ENCODE measurements around the gene POLR3A. TPM values are rescaled to one million over a fixed set of nuclear protein-coding genes. Genes with fewer than 3 reads are reported as not detected.

Gene POLR3A
- total RNA-seq, 1 experiment from 2014 or later, result 18.0 TPM

DNA sequence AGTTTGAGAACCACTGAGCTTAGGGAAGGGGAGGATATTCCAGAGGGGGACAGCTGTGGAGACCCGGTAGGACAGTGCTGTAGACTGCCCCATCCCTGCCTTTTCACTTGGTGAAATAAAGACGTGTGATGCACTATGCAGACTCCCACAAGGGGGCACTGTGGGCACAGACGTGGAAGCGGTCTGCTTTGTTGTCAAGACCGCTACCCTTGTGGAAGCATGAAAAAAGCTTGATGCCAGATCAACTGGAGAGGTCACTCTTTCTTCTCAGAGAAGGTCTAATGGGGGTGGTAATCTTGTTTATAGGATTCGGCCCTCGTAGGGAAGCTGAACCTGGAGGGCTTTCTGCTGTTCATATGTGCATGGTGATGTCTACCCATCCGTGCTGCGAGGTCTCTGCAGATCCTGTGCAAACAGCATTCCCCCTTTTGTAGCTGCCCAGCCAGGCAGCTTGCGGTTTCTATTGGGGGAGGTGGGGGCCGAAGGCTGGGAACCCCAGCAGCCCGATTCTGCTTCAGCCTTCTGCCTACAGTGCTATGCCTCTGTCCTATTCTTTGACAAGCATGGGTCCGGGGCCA is 18.1 kb upstream of the POLR3A start:
- DNase-seq (ENCODE audit: extremely low read depth, low read depth), result peak; percentile 81

DNA sequence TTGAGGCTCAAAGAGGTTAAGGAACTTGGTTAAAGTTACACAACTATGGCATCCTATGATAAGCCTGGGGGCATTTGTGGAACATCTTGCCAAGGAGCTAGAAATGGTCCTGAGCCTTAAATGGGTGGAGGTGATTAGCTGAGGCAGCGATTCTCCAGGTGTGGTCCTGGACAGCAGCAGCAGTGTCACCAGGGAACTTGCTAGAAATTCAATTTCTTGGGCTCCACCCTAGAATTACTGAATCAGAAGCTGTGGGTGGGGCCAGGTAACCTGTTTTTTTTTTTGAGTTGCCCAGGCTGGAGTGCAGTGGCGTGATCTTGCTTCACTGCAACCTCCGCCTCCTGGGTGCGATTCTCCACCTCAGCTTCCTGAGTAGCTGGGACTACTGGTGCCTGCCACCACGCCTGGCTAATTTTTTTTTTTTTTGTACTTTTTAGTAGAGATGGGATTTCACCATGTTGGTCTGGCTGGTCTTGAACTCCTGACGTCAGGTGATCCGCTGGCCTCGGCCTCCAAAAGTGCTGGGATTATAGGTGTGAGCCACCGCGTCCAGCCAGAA is 17.5 kb upstream of the POLR3A start:
- DNase-seq (ENCODE audit: extremely low read depth, low read depth), result no peak

DNA sequence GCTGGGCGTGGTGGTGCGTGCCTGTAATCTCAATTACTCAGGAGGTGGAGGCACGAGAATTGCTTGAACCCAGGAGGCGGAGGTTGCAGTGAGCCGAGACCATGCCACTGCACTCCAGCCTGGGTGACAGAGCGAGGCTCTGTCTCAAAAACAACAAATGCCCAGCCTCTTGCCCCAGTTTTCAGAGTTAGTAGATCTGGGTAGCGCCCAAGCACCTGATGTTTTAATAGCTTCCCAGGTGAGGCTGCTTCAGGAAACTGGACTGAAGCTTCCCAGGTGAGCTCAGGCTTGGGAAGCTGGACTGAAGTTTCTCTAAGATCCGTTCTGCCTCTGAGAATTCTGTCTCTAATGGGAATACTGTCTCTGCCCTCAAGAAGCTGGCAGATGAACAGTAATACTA is 16.5 kb upstream of the POLR3A start:
- DNase-seq (ENCODE audit: extremely low read depth, low read depth), result no peak

DNA sequence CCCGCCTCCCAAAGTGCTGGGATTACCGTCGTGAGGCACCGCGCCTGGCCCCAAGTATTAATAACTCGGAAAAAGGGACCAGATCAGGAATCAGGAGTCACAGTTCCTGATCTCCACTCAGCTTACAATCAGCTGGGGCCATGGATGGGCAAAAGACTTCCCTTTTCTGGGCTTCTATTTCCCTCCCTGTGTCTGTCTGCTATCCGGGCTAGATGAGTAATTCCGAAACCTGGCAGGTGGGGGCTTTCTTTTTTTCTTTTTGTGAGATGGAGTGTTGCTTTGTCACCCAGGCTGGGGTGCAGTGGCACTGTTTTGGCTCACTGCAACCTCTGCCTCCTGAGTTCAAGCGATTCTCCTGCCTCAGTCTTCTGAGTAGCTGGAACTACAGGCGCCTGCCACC is 15.9 kb upstream of the POLR3A start:
- no peak for DNase-seq (ENCODE audit: extremely low read depth, low read depth)

DNA sequence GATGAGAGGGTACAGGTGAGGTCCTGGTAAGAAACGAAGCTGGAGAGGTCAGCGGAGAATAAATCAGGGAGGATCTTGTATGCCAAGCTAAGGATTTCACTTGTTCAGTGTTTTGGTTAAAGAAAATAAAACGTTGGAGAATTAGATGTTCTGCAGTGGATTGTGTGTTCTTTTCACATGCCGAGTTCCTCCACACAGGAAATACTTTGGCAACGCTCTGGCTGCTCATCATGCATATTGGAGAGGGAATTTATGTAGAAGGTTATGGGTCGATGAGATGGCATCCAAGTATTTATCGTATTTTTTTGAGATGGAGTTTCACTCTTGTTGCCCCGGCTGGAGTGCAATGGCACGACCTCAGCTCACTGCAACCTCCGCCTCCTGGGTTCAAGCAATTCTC is 15.4 kb upstream of the POLR3A start:
- no peak for DNase-seq (ENCODE audit: extremely low read depth, low read depth)

DNA sequence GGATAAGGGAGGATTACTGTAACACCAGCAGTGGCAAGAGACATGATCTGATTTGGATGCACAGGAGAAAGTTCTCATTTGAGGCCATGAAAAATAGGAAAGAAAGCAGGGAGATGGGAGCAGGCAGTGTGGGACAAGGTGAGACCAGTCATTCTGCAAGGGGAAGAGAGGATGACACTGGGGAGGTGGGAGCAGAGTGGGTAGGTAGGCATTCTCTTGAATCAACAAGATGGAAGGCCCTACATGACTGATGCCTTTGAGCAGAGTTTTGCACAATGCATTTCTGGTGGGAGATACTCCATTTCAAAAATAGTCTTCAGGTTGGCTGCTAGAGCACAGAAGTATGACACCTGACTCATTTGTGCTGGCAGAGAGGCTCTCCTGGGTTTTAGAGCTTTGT is 14.9 kb upstream of the POLR3A start:
- DNase-seq (ENCODE audit: extremely low read depth, low read depth), result no peak

DNA sequence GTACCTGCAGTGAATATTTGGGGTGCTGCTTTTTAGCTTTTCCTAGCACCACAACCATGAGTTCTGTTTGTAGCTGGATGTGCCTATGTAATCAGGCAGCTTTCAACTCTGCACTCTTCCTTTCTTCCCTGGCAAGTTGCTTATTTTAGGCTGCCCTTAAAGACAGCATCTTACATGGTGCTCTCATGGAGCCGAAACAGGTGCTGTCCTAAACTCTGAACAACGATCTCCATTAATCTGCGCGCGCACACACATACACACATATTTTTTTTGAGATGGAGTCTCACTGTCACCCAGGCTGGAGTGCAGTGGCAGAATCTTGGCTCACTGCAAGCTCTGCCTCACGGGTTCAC is 13.4 kb upstream of the POLR3A start:
- no peak for DNase-seq (ENCODE audit: extremely low read depth, low read depth)

DNA sequence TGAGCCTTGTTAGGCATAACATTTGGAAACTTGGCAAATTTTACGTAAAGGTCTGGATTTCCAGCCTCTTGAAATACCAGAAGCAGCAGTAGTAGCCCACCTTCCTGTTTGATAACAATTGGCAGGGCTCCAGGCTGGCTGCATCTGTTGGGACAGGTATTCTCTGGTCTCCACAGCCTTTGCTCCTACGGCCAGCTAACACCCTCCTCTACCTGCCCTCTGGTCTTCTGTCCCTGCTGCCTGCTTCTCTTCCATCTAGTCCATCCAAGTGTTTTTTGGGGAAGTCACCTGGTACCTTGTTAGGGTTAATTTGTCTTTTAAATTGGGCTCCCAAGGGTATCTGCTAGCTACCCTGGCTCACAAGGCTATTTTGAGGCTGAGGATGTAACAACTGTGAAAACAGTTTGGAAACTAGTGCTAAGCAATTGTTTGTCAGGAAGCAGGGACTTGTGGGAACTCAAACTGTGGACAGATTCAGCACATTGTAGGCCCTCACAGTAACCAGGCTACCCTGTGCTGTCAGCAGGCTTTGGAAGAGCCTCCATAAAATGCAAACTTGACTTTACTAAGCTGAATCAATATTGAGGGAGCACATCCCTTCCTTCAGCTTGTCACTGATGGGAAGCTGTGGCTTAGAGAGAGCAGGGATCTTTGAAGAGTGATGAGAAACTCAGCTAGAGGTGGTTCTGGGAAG is 12.9 kb upstream of the POLR3A start:
- DNase-seq (ENCODE audit: extremely low read depth, low read depth), result no peak

DNA sequence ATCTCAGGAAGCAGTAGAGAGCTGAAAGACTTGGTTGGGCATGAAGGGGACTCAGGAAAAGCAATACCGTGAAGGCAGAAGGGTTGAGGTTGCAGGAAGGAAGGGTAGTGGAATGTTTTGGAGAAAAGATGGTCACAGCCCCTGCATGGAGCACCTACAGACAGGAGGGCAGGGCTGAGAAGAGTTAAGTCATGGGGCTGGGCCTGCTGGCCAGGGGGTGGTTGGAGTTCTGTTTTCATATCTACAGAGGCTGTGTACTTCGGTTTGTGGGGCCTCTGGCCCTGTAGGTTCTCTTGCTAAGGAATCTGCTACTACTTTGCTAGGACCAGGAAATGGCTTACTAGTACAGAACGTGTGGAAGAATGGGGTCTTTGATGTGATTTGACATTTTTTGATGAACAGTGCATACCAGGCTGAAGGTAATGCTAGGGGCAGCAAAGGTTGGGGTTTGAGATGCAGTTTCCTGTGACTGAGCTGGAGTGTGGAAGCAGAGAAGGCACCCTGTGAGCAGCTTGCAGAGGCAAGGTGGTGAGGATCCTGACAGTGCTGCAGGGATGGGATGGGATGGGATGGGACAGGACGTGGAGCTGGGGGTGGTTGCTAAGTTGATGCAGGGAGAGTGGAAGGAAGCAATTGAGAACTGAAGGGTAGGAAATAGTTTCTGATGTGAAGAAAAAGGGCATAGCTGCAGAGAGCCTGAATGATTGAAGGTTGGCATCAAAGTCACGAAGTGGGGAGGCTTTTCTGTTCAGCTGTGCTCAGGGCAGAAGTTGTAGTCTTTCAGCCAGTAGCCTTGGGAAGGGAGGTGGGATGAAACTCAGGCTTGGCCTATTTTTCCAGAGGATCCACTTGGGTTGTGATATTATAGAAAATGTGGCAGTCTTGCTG is 12.1 kb upstream of the POLR3A start:
- DNase-seq (ENCODE audit: extremely low read depth, low read depth), result no peak

DNA sequence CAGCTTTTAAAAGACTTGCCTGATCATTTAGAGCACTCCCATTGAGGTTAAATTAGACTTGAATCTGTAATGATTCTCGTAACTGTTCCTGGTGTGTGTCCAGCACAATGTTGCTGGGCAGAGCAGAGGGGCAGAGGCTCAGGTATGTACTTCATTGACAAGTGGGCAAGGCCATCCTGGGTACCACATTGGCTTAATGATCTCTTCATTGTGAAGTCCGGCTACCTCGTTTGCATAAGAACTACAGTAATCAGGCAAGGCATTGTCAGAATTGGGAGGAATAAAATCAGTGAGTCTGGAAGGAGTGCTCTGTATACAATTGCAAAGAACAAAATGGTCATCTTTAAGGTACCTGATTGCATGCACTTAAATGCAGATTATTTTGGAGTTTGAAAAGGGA is 10.4 kb upstream of the POLR3A start:
- no peak for DNase-seq (ENCODE audit: extremely low read depth, low read depth)

DNA sequence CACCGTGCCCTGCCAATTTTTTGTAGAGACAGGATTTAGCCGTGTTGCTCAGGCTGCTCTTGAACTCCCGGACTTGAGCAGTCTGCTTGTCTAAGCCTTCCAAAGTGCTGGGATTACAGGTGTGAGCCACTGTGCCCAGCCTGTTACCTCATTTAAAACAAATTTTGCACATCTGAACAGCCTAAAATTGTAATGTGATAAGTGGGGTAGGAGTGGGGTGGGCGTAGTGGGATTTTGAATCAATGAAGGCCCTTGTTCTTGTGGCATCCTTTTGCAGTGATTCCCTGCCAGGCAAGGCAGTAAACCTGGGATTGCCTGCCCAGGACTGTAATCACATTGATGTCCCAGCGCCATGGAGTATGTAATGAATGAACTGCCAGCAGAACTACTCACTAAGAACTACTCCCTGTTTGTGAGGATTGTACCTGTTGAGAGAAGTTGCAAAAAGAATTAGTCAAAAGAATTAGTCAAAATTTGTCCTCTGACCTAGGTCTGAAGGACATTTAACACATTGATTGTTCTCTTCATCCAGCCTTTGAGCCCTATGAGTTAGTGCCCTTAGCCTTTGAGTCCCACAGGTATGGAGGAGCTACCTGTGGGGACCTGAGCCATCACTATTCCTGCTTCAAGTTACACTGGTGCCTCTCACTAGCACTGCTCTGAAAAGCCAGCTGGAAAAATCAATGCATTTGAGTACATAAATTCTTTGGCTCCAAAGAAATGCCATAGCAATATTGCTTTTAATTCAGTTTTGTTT is 9.7 kb upstream of the POLR3A start:
- no peak for DNase-seq (ENCODE audit: extremely low read depth, low read depth)

DNA sequence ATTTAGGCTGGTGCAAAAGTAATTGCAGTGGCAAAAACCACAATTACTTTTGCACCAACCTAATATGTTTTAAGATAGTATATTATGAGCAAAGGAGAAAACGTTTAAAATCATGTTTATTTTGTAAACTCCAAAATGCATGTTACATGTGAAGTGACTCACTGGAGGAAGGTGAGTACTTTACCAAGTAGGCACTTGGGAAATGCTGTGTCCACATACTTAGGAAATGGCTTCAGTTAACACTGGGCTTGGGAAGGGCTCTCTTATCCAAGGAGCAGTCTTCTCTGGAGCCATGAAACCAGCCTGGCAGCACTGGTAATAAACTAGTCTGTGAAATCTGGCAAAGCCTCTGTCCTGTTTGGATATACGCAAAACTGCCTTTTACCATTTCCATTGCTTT is 8.8 kb upstream of the POLR3A start:
- DNase-seq (ENCODE audit: extremely low read depth, low read depth), result no peak

DNA sequence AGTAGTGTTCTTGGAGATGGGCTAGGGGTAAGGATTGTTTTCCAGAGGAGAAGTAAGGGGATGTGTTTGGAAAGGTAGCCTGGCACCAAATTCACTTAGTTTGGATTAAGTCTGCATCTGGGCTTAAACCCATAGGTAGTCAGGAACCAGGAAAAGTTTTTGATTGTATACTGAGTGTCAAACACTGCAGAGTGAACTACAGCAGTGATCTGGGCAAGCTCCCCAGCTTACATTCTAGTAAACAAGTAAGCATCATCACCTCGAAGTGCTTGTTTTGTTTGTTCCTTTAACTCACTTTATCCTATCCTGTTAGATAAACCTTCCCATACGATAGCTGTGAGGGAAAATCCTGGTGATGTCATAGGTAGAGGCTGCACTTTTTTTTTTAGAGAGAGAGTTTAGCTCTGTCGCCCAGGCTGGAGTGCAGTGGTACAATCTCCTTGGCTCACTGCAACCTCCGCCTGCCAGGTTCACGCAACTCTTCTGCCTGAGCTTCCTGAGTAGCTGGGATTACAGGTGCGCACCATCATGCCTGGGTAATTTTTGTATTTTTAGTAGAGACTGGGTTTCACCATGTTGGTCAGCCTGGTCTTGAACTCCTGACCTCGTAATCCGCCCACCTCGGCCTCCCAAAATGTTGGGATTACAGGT is 6.7 kb upstream of the POLR3A start:
- DNase-seq (ENCODE audit: extremely low read depth, low read depth), result no peak

DNA sequence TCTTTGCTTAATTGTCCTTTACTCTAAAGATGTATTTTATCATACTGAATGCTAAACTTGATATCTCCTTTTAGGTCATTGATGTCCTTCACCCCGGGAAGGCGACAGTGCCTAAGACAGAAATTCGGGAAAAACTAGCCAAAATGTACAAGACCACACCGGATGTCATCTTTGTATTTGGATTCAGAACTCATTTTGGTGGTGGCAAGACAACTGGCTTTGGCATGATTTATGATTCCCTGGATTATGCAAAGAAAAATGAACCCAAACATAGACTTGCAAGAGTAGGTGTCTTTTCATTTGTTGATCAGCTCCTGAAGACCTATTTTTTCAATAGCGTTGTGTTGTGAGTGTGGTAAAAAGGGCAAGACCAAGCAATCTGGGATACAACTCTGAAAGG is 6.1 kb upstream of the POLR3A start:
- no peak for DNase-seq (ENCODE audit: extremely low read depth, low read depth)

DNA sequence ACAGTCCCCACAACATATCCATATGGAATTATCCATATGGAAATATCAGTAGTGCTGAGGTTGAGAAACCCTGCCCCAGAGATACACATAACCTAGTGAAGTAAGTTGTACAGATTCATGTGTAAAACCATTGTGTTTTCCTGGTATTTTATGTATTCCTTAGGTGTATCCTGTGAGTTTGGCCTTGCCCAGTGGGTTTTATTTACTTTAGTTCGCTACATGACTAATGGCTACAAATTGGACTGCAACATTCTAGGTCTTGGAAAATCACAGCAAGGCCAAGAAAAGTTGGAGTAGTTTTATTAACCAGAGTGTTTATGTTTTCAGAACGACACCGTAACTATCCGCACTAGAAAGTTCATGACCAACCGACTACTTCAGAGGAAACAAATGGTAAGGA is 5.7 kb upstream of the POLR3A start:
- no peak for DNase-seq (ENCODE audit: extremely low read depth, low read depth)

DNA sequence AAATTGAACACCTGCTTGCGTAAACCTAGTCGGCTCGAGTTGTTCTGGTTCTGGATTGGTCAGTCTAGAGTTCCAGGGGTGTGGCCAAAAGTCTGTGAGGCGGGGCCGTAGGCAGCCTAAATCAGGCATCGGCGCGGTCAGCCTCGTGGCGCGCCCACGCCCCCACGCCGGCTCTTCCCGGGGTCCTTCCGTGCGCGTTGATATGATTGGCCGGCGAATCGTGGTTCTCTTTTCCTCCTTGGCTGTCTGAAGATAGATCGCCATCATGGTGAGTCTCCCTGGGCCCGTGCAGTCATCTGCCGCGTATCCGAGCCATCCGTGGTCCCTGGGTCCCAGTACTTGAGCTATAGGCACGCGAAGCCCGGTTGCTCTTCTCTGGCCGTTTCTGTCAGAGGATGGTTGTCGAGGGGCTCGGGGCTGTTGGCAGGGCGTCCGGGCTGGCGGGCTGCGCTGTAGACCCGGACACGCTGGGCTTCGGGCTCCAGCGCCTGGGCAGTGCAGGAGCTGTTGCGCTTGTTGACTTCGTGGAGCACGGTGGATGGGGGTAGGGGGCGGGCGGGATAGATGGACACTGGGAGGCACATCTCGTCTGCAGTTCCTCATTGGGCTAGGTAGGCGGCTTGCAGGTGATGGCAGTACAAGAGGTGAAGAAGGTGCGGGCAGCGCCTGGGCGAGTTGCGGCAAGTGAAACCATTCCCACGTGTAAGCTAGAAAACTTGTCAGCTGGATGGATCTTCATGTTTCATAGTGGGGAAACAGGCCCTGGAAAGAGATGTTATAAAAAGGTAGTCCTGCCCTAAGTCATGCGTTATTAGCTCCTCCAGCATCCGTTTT is 4.5 kb upstream of the POLR3A start, which contains the start of gene RPS24:
Gene RPS24, plus strand, starts transcription at position 227 of the 834 bp plus-strand sequence. Its CDS starts 39 bp downstream, at position 266.
- peak; percentile 96 for DNase-seq (ENCODE audit: extremely low read depth, low read depth)

DNA sequence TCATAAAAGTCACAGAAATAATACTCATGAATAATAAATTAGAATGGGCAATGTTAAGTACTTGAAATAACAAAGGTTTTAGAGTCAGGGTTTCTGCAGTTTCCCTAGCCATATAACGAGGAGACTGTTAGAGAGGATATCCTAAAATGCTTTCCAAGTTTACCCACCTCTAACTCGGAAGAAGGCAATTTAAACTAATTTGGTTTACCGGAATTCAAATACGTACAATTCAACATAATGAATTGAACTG is 4.0 kb upstream of the POLR3A start:
- DNase-seq (ENCODE audit: extremely low read depth, low read depth), result no peak

DNA sequence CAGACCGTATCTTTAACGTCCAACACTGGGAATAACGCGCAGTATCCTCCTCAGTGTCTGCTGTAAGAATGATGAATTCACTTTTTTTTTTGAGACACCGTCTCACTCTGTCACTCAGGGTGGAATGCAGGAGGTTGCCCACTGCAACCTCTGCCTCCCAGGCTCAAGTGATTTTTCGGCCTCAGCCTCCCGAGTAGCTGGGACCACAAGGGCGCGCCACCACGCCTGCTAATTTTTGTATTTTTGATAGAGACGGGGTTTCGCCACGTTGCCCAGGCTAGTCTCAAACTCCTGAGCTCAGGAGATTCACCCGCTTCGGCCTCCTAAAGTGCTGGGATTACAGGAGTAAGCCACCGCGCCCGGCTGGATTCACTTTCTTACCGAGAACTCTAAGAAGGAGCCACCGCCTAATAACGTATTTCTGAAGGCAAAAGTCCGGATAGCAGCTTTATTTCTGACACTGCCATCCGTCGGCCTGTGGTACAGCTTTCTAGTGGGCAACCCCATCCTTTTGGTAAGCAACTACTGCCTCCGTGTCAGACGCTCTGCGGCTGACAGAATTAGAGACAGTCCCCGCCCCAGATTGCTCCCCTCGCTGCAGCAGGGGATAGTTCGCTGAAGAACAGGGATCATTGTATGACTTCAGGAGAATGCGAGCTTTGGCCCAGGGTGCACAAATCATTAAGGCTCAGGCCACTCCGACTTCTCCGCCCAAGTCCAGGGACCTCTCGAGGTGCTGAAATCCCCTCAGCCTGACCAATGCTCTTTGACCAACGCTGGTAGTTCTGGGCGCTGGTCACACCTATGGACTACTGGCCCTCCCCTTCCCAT is 662 bp downstream of the POLR3A start:
- no peak for DNase-seq (ENCODE audit: extremely low read depth, low read depth)

Measured in NCI-H460 (cell line).